Activated T-helper 2 cell treated with anti-CD3 and anti-CD28 coated beads, Interferon-gamma antibody, Interleukin-2, Interleukin-4, amounts not matched to agents 10 μg/mL and 5 μg/mL and 100 μg/mL, durations not matched to agents 14 hours and 24 hours and 36 hours (primary cell): Measurements from ENCODE around the gene MPL. TPM values are rescaled to one million over a fixed set of nuclear protein-coding genes. Genes with fewer than 3 reads are reported as not detected.

ENCODE experiments used
- DNase-seq: peaks from one replicate; pipeline ENCODE4 v3.0.0; 2021; ENCODE audit warnings: low spot score
- H3K27ac Mint-ChIP-seq: one replicate; pipeline ENCODE4 v1.8.0; 2021; ENCODE audit warnings: mixed read lengths
- H3K27me3 Mint-ChIP-seq: one replicate; pipeline ENCODE4 v1.8.0; 2021; ENCODE audit warnings: low read depth, mixed read lengths
- H3K36me3 Mint-ChIP-seq: one replicate; pipeline ENCODE4 v1.8.0; 2021; ENCODE audit warnings: low read depth, mixed read lengths
- H3K4me1 Mint-ChIP-seq: one replicate; pipeline ENCODE4 v1.8.0; 2021; ENCODE audit warnings: low read depth, mixed read lengths
- H3K4me3 Mint-ChIP-seq: one replicate; pipeline ENCODE4 v1.8.0; 2021; ENCODE audit warnings: low read depth, mild to moderate bottlenecking, moderate library complexity, mixed read lengths
- H3K9me3 Mint-ChIP-seq: one replicate; pipeline ENCODE4 v1.8.0; 2021; ENCODE audit warnings: mixed read lengths
- intact Hi-C: fragments of 100-400 bp; cut with micrococcal nuclease; formaldehyde crosslinking; loops from one replicate; pipeline ENCODE4 v1.15.1; 2023
- total RNA-seq: library from RNA; stranded (reverse); gene quantifications from 2 replicates; pipeline ENCODE4 v1.2.3, GENCODE V29; 2022

MPL gene
- total RNA-seq, 1 donor from 2014 or later, result not detected

- Mint-ChIP-seq H3K4me3 (no peak overlapping the region), H3K9me3 (no peaks in the 10 kb centered on the region), H3K4me1 (peaks cover 29% of the 10 kb centered on the region), H3K27ac (peak overlapping the region; percentile 86), H3K27me3 (no peaks in the 10 kb centered on the region), H3K36me3 (no peaks in the 10 kb centered on the region)
- DNase-seq, result no peak
- intact Hi-C loops, result loop anchor here (2.0 to 5.0 kb wide), 2 partner anchors 14 to 48 kb away; no protein-coding TSS in a partner anchor
Measured at GRCh38 chr1:43345120-43345519, 7.5 kb downstream of the MPL start.

DNA sequence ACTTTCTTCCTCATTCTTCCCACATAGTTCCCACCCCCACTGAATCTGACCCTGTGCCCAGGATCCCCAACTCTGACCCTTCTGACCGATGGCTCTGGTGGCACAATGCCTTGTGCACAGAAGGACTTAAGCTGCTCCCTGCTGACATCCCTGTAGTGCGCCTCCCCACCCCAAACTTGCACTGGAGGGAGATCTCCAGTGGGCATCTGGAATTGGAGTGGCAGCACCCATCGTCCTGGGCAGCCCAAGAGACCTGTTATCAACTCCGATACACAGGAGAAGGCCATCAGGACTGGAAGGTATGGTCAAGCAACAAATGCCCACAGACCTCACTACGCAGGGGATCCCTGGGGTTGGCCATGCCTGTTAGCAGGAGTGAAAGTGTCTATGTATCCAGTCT is 9.0 kb downstream of the MPL start:
- H3K27me3 Mint-ChIP-seq, result no peaks in the 10 kb centered on the region
- no peak overlapping the region for H3K4me3 Mint-ChIP-seq
- no peak for DNase-seq
- H3K9me3 Mint-ChIP-seq, result no peaks in the 10 kb centered on the region
- intact Hi-C loops, result loop anchor here (5.0 kb wide), 1 partner anchor 49 kb away; no protein-coding TSS in a partner anchor
- H3K27ac Mint-ChIP-seq, result no peak overlapping the region
- H3K36me3 Mint-ChIP-seq, result no peaks in the 10 kb centered on the region
- H3K4me1 Mint-ChIP-seq, result peaks cover 32% of the 10 kb centered on the region

DNA sequence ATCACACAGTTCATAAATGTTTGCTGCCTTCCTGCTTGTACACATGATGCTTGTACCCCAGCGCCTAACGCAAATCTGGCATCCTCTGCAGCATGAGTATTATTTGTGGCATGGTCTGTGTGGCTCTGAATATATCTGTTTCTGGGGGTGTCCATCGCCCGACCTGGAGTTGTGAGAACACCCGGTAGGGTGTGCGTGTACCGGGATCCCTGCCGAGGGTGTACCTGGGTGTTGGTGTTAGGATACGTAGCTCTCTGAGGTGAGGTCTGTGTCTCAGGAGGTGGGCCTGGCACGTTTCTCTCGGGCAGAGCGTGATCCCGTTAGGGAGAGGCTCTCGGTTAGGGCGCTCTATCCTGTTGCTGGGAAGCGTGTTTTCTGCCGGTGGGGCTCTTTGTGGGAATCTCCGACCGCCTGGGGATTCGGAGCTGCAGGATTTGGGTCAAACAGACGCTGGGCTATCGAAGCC is 10.8 kb downstream of the MPL start:
- DNase-seq, result no peak
- intact Hi-C loops, result loop anchor here (5.0 kb wide), 1 partner anchor 51 kb away; no protein-coding TSS in a partner anchor
- Mint-ChIP-seq H3K4me3 (peak overlapping the region; percentile 20), H3K27ac (peak overlapping the region; percentile 26), H3K4me1 (peaks cover 34% of the 10 kb centered on the region), H3K27me3 (no peaks in the 10 kb centered on the region), H3K9me3 (no peaks in the 10 kb centered on the region), H3K36me3 (no peaks in the 10 kb centered on the region)

DNA sequence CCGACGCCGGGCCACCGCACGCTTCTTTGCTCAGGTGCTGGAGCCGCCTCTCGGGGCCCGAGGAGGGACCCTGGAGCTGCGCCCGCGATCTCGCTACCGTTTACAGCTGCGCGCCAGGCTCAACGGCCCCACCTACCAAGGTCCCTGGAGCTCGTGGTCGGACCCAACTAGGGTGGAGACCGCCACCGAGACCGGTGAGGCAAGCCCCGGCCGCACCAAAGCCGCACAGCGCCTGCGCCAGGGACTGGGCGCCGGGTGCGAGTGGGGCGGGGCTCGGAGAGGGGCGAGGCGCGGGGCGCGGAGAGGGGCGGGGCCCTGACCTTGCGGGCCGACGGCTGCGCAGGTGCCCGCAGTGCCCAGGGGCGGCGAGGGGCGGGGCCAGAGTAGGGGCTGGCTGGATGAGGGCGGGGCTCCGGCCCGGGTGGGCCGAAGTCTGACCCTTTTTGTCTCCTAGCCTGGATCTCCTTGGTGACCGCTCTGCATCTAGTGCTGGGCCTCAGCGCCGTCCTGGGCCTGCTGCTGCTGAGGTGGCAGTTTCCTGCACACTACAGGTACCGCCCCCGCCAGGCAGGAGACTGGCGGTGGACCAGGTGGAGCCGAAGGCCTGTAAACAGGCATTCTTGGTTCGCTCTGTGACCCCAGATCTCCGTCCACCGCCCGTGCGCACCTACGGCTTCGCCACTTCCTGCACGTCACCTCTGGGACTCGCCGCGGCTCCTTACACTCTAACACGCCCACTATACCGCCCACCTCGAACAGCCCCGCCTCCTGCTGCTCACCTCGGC is 11.4 kb downstream of the MPL start:
- peak overlapping the region; percentile 65 for H3K4me3 Mint-ChIP-seq
- intact Hi-C loops, result loop anchor here (5.0 kb wide), 1 partner anchor 52 kb away; no protein-coding TSS in a partner anchor
- H3K4me1 Mint-ChIP-seq, result peaks cover 31% of the 10 kb centered on the region
- H3K36me3 Mint-ChIP-seq, result no peaks in the 10 kb centered on the region
- H3K27me3 Mint-ChIP-seq, result no peaks in the 10 kb centered on the region
- H3K27ac Mint-ChIP-seq, result peak overlapping the region; percentile 78
- no peaks in the 10 kb centered on the region for H3K9me3 Mint-ChIP-seq
- peak; percentile 48 for DNase-seq

DNA sequence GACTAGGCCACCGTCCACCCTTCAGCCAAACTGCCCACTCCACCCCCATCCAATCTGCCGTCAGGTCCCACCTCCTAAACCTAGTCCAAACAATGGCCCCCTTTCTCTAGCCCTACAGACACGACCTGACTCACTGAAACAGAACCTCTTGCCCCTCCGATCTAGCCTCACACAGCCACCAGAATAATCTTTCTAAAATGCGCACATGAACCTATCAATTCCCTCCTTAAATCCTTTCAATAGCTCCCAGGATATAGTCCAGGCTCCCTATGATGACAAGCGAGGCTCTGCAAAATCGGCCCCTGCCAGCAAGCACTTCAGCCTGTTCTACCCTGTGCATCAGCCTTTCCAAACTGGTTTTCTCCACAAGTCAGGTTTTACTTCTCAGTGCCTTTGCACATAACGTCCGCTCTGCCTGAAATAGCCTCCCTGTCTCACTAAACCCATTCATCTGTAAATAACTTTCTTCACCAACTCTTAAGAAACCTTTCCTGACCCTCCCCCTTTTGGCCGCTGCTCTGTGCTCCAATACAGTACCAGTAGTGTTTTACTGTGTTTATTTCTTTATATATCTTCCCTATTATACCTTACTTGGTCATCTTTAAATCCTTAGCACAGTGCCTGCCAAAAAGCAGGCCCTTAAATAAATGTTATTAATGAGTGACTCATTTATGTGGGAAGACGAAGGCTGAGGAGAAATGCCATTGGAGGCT is 12.1 kb downstream of the MPL start:
- H3K36me3 Mint-ChIP-seq, result peaks cover 4% of the 10 kb centered on the region
- peak overlapping the region; percentile 65 for H3K4me3 Mint-ChIP-seq
- intact Hi-C loops, result loop anchor here (5.0 kb wide), 1 partner anchor 52 kb away; no protein-coding TSS in a partner anchor
- peak overlapping the region; percentile 78 for H3K27ac Mint-ChIP-seq
- H3K9me3 Mint-ChIP-seq, result no peaks in the 10 kb centered on the region
- H3K27me3 Mint-ChIP-seq, result no peaks in the 10 kb centered on the region
- H3K4me1 Mint-ChIP-seq, result peaks cover 24% of the 10 kb centered on the region
- DNase-seq, result no peak

DNA sequence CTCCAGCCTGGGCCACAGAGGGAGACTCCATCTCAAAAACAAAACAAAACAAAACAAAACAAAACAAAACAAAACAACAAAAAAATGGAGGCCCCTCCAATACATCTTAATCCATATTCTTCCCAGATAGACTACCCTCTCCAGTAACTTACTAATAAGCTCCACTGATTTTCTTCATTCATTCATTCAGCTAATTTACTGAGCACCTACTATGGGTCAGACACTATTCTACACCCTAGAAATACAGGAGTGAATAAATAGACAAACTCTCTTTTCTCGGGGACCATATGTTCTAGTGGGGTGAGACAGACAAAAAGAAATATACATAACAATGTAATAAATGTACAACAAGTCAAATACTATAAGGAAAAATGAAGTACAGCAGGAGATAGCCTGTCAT is 13.4 kb downstream of the MPL start:
- Mint-ChIP-seq H3K9me3 (no peaks in the 10 kb centered on the region), H3K27me3 (no peaks in the 10 kb centered on the region), H3K4me1 (peaks cover 17% of the 10 kb centered on the region), H3K27ac (no peak overlapping the region), H3K4me3 (no peak overlapping the region), H3K36me3 (peaks cover 4% of the 10 kb centered on the region)
- intact Hi-C loops, result no loop called here
- DNase-seq, result no peak

- Mint-ChIP-seq H3K4me3 (no peak overlapping the region), H3K27ac (no peak overlapping the region), H3K9me3 (no peaks in the 10 kb centered on the region), H3K27me3 (no peaks in the 10 kb centered on the region), H3K4me1 (peaks cover 17% of the 10 kb centered on the region), H3K36me3 (peaks cover 4% of the 10 kb centered on the region)
- intact Hi-C loops, result no loop called here
- DNase-seq, result no peak
Measured at GRCh38 chr1:43351421-43352350, 14.1 kb downstream of the MPL start.

DNA sequence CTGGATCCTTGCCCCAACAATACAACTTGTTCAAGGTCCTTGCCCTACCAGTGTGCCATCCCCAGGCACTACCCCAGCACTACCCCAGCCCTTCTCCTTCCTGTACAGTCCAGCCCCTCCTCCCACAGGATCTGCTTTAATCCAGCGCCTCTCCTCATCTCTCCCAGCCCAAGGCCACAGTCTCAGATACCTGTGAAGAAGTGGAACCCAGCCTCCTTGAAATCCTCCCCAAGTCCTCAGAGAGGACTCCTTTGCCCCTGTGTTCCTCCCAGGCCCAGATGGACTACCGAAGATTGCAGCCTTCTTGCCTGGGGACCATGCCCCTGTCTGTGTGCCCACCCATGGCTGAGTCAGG is 14.7 kb downstream of the MPL start:
- no peak overlapping the region for H3K4me3 Mint-ChIP-seq
- H3K27ac Mint-ChIP-seq, result no peak overlapping the region
- no peaks in the 10 kb centered on the region for H3K9me3 Mint-ChIP-seq
- no peaks in the 10 kb centered on the region for H3K27me3 Mint-ChIP-seq
- DNase-seq, result no peak
- intact Hi-C loops, result no loop called here
- H3K36me3 Mint-ChIP-seq, result peaks cover 8% of the 10 kb centered on the region
- H3K4me1 Mint-ChIP-seq, result peaks cover 15% of the 10 kb centered on the region

DNA sequence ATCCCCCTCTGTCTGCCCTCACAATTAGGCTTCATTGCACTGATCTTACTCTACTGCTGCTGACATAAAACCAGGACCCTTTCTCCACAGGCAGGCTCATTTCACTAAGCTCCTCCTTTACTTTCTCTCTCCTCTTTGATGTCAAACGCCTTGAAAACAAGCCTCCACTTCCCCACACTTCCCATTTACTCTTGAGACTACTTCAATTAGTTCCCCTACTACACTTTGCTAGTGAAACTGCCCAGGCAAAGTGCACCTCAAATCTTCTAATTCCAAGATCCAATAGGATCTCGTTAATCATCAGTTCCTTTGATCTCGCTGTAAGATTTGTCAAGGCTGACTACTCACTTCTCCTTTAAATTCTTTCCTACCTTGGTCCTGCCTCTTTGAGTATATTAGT is 15.3 kb downstream of the MPL start:
- no peaks in the 10 kb centered on the region for H3K9me3 Mint-ChIP-seq
- H3K36me3 Mint-ChIP-seq, result peaks cover 11% of the 10 kb centered on the region
- no peak for DNase-seq
- H3K4me1 Mint-ChIP-seq, result peaks cover 18% of the 10 kb centered on the region
- no peaks in the 10 kb centered on the region for H3K27me3 Mint-ChIP-seq
- H3K4me3 Mint-ChIP-seq, result no peak overlapping the region
- intact Hi-C loops, result no loop called here
- H3K27ac Mint-ChIP-seq, result no peak overlapping the region

GRCh38 chr1:43354471-43354870 is 16.9 kb downstream of the MPL start:
- Mint-ChIP-seq H3K36me3 (peaks cover 17% of the 10 kb centered on the region), H3K4me1 (peaks cover 18% of the 10 kb centered on the region), H3K27ac (no peak overlapping the region), H3K27me3 (no peaks in the 10 kb centered on the region), H3K9me3 (no peaks in the 10 kb centered on the region), H3K4me3 (no peak overlapping the region)
- intact Hi-C loops, result no loop called here
- no peak for DNase-seq

DNA sequence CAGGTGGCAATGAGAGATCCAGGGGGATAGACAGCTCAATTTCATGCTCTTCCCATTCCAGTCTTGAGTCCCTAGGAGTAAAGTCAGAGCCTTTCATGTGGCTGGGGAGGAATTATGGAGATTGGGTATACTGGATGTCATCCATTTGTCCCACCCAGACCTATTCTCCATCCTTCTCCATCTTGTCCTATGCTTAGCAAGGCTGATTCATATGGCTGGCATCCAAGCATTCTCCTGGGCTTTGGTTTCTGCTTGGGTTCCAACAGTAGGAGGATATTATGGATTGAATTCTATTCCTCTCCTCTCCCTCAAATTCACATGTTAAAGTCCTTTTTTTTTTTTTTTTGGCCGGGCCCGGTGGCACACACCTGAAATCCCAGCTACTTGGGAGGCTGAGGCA is 17.3 kb downstream of the MPL start:
- Mint-ChIP-seq H3K27me3 (no peaks in the 10 kb centered on the region), H3K9me3 (no peaks in the 10 kb centered on the region), H3K4me1 (peaks cover 17% of the 10 kb centered on the region), H3K4me3 (no peak overlapping the region), H3K36me3 (peaks cover 22% of the 10 kb centered on the region), H3K27ac (no peak overlapping the region)
- intact Hi-C loops, result no loop called here
- no peak for DNase-seq

GRCh38 chr1:43357251-43357650 is 19.6 kb downstream of the MPL start:
- H3K27me3 Mint-ChIP-seq, result no peaks in the 10 kb centered on the region
- no peak overlapping the region for H3K27ac Mint-ChIP-seq
- peaks cover 36% of the 10 kb centered on the region for H3K4me1 Mint-ChIP-seq
- intact Hi-C loops, result no loop called here
- no peak for DNase-seq
- peaks cover 45% of the 10 kb centered on the region for H3K36me3 Mint-ChIP-seq
- H3K4me3 Mint-ChIP-seq, result no peak overlapping the region
- no peaks in the 10 kb centered on the region for H3K9me3 Mint-ChIP-seq
